Central memory CD8-positive, alpha-beta T cell (primary cell): ENCODE measurements around the gene ATP6V0C.

ENCODE experiments used
- ATAC-seq: fragments of 150-1000 bp; cut with Tn5 transposase; replicated peaks from 2 replicates; pipeline ENCODE4 v1.10.0; 2022; ENCODE audit warnings: mild to moderate bottlenecking, moderate FRiP score, moderate number of reproducible peaks; ENCODE audit not compliant: poor library complexity, severe bottlenecking; ENCODE audit errors: extremely low read depth
- DNase-seq, 2 donors: peaks; one replicate each; pipeline ENCODE4 v3.0.0; 2021; ENCODE audit warnings: low spot score in 2 of 2
- H3K27ac Mint-ChIP-seq: one replicate; pipeline ENCODE4 v1.8.0; 2022; ENCODE audit warnings: low read depth, mild to moderate bottlenecking, moderate library complexity, mixed read lengths
- H3K27me3 Mint-ChIP-seq: one replicate; pipeline ENCODE4 v1.8.0; 2022; ENCODE audit warnings: mixed read lengths
- H3K36me3 Mint-ChIP-seq: one replicate; pipeline ENCODE4 v1.8.0; 2022; ENCODE audit warnings: mild to moderate bottlenecking, moderate library complexity, mixed read lengths; ENCODE audit not compliant: insufficient read depth
- H3K4me1 Mint-ChIP-seq: one replicate; pipeline ENCODE4 v1.8.0; 2022; ENCODE audit warnings: mixed read lengths
- H3K4me3 Mint-ChIP-seq: one replicate; pipeline ENCODE4 v1.8.0; 2022; ENCODE audit warnings: mild to moderate bottlenecking, moderate library complexity, mixed read lengths
- H3K9me3 Mint-ChIP-seq: one replicate; pipeline ENCODE4 v1.8.0; 2022; ENCODE audit warnings: mixed read lengths

The ATP6V0C gene

GRCh38 chr16:2499454-2499853 lies 14.3 kb upstream of the ATP6V0C start:
- peaks cover 4% of the 10 kb centered on the region for H3K36me3 Mint-ChIP-seq
- ATAC-seq (no peak), DNase-seq (no peak)
- H3K4me1 Mint-ChIP-seq: no peaks in the 10 kb centered on the region
- H3K27ac Mint-ChIP-seq: no peak overlapping the region
- no peaks in the 10 kb centered on the region for H3K9me3 Mint-ChIP-seq
- no peaks in the 10 kb centered on the region for H3K27me3 Mint-ChIP-seq
- H3K4me3 Mint-ChIP-seq: no peak overlapping the region

GRCh38 chr16:2499890-2500429 lies 13.8 kb upstream of the ATP6V0C start:
- no peaks in the 10 kb centered on the region for H3K27me3 Mint-ChIP-seq
- no peak overlapping the region for H3K27ac Mint-ChIP-seq
- DNase-seq (no peak), ATAC-seq (no peak)
- no peaks in the 10 kb centered on the region for H3K9me3 Mint-ChIP-seq
- H3K4me3 Mint-ChIP-seq: no peak overlapping the region
- H3K4me1 Mint-ChIP-seq: no peaks in the 10 kb centered on the region
- H3K36me3 Mint-ChIP-seq: peaks cover 4% of the 10 kb centered on the region

DNA sequence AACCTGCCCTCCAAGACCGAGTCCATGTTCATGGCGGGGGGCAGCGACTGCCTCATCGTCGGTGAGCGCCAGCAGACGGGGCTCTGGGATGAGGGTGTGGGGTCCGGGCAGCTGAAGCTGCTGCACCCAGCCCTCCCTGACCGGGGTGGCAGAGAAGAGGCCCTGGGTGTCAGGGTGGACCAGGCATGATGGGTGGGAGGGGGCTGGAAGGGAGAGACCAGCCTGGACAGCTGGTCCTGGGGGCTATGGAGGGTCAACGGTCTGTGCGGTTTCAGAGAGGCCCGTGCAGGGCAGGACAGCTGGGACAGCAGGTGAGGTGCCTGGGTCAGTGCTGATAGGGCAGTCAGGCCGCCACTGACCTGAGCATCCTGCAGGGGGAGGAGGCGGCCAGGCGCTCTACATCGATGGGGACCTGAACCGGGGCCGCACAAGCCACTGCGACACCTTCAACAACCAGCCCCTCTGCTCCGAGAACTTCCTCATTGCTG lies 13.3 kb upstream of the ATP6V0C start:
- no peaks in the 10 kb centered on the region for H3K4me1 Mint-ChIP-seq
- H3K27ac Mint-ChIP-seq: no peak overlapping the region
- H3K9me3 Mint-ChIP-seq: no peaks in the 10 kb centered on the region
- peaks cover 4% of the 10 kb centered on the region for H3K36me3 Mint-ChIP-seq
- DNase-seq (no peak), ATAC-seq (no peak)
- no peak overlapping the region for H3K4me3 Mint-ChIP-seq
- H3K27me3 Mint-ChIP-seq: no peaks in the 10 kb centered on the region

GRCh38 chr16:2500918-2501750 lies 12.6 kb upstream of the ATP6V0C start:
- ATAC-seq (peak; percentile 93), DNase-seq (peak; percentile 72 to 82)
- peaks cover 4% of the 10 kb centered on the region for H3K36me3 Mint-ChIP-seq
- H3K27me3 Mint-ChIP-seq: no peaks in the 10 kb centered on the region
- H3K4me1 Mint-ChIP-seq: no peaks in the 10 kb centered on the region
- H3K4me3 Mint-ChIP-seq: no peak overlapping the region
- H3K9me3 Mint-ChIP-seq: no peaks in the 10 kb centered on the region
- H3K27ac Mint-ChIP-seq: no peak overlapping the region

GRCh38 chr16:2501946-2502895 lies 11.5 kb upstream of the ATP6V0C start:
- Mint-ChIP-seq H3K9me3 (no peaks in the 10 kb centered on the region), H3K27me3 (no peaks in the 10 kb centered on the region), H3K4me3 (no peak overlapping the region), H3K4me1 (no peaks in the 10 kb centered on the region), H3K36me3 (peaks cover 4% of the 10 kb centered on the region), H3K27ac (no peak overlapping the region)
- ATAC-seq (no peak), DNase-seq (no peak)

DNA sequence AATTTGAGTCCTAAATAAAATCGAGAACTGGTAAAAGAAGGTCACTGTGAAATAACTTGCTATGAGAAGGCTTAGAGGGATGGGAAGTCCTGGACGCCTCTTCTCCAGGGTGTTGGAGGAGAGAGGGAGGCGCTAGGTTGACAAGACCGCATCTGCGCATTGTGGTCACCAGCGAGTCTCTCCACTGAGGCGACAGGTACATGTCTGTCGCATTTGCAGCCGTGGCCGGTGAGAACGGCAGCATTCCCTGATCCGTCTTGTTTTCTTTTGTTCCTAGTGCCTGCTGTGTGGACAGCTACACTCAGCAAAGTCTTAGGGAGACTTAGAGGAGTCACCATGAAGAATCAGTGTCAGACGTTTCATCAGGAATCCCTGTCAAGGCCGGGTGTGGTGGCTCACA lies 8.1 kb upstream of the ATP6V0C start:
- Mint-ChIP-seq H3K27ac (no peak overlapping the region), H3K9me3 (no peaks in the 10 kb centered on the region), H3K27me3 (no peaks in the 10 kb centered on the region), H3K4me1 (no peaks in the 10 kb centered on the region), H3K36me3 (peaks cover 3% of the 10 kb centered on the region), H3K4me3 (no peak overlapping the region)
- ATAC-seq: no peak
- DNase-seq: no peak

DNA sequence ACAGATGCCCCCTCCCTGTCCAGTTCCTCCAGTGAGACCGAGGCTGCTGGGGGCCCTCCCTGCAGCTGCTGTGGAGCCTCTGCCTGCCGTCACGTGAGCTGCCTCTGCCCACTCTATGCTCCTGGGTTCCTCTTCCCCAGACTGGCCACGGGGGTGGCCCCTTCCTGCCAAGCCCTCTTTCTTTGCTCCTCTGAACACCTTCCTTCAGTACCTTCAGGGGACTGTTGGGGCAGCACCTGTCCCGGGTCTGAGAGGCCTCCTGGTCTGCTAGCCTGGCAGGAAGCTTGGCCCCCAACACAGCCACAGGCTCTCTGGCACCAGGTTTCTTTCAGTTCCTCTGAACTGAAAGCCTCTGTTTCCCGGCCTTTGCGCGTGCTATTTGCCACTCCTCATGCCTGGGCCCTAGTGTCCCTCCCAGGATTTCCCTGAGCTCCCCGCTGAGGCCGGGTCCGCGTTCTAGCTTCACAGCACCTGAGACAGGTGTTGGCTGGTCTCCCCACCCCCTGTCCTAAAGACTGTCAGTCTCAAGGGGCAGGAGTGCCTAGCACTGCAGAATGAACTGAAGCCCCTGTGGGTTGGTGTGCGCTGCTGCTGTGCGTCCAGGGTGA lies 6.6 kb upstream of the ATP6V0C start:
- H3K9me3 Mint-ChIP-seq: no peaks in the 10 kb centered on the region
- H3K4me3 Mint-ChIP-seq: no peak overlapping the region
- DNase-seq (no peak), ATAC-seq (peak; percentile 40)
- no peak overlapping the region for H3K27ac Mint-ChIP-seq
- H3K4me1 Mint-ChIP-seq: peaks cover 4% of the 10 kb centered on the region
- no peaks in the 10 kb centered on the region for H3K36me3 Mint-ChIP-seq
- no peaks in the 10 kb centered on the region for H3K27me3 Mint-ChIP-seq

- ATAC-seq (no peak), DNase-seq (no peak)
- Mint-ChIP-seq H3K27ac (no peak overlapping the region), H3K4me3 (no peak overlapping the region), H3K36me3 (no peaks in the 10 kb centered on the region), H3K27me3 (no peaks in the 10 kb centered on the region), H3K9me3 (no peaks in the 10 kb centered on the region), H3K4me1 (peaks cover 9% of the 10 kb centered on the region)
Observed at GRCh38 chr16:2507665-2508064, 6.1 kb upstream of the ATP6V0C start.

GRCh38 chr16:2508722-2509400 lies 4.9 kb upstream of the ATP6V0C start:
- Mint-ChIP-seq H3K27ac (no peak overlapping the region), H3K9me3 (no peaks in the 10 kb centered on the region), H3K4me1 (peaks cover 18% of the 10 kb centered on the region), H3K4me3 (no peak overlapping the region), H3K27me3 (no peaks in the 10 kb centered on the region), H3K36me3 (peaks cover 7% of the 10 kb centered on the region)
- DNase-seq (no peak), ATAC-seq (no peak)

GRCh38 chr16:2511128-2511800 lies 2.5 kb upstream of the ATP6V0C start:
- Mint-ChIP-seq H3K27ac (no peak overlapping the region), H3K27me3 (no peaks in the 10 kb centered on the region), H3K4me1 (peaks cover 36% of the 10 kb centered on the region), H3K36me3 (peaks cover 19% of the 10 kb centered on the region), H3K4me3 (no peak overlapping the region), H3K9me3 (no peaks in the 10 kb centered on the region)
- no peak for ATAC-seq
- no peak for DNase-seq

GRCh38 chr16:2511996-2512734 lies 1.6 kb upstream of the ATP6V0C start:
- Mint-ChIP-seq H3K4me3 (peak overlapping the region; percentile 87), H3K27ac (peak overlapping the region; percentile 96), H3K36me3 (peaks cover 22% of the 10 kb centered on the region), H3K27me3 (no peaks in the 10 kb centered on the region), H3K4me1 (peaks cover 45% of the 10 kb centered on the region), H3K9me3 (no peaks in the 10 kb centered on the region)
- ATAC-seq (no peak), DNase-seq (no peak)
